Stimulated activated CD8-positive, alpha-beta memory T cell treated with anti-CD3 and anti-CD28 coated beads, Interleukin-7, amount 100 ng/mL, for 48 hours (primary cell): ENCODE measurements around the gene CCDC152.

Experiments
- DNase-seq, 2 donors: peaks; one replicate each; pipeline ENCODE4 v3.0.0-alpha.2; 2020; ENCODE audit warnings: low read depth in 1 of 2; ENCODE audit errors: extremely low read depth in 1 of 2

CCDC152 gene

DNA sequence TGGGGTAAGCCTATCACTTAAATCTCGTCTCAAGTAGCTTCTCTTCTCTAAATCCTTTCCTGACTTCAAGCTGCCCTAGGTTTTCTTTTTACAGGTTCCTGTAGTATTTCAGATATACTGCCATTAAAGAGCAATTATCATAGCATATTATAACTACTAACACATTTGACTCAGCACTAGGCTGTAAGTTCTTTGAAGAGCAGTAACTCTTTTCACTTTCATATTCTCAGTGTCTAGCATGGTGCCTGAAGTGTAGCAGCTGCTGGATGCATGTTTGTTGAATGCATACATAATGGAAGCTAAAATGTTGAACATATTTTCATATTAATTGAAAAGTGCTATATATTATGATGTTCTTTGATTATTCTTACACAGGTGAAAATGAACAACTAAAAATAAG is 22.5 kb downstream of the CCDC152 start:
- DNase-seq = no peak

DNA sequence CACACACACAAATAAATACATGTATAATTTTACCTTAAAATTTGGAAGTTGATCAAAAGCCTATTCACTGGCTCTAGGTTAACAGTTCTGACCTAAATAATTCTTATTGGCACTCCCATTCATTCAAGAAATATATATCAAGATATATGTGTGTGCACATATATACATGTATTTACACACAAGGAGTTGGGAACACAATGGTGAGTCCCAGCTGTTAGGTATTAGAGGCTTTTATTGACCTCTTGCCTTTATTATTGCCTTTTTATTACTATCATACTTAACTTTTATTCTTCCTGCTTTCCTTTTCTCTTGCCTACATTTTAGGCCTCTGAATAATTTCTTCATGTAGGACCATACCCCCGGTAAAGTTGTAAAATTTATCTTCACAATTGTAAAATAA is 25.0 kb downstream of the CCDC152 start:
- no peak for DNase-seq

DNA sequence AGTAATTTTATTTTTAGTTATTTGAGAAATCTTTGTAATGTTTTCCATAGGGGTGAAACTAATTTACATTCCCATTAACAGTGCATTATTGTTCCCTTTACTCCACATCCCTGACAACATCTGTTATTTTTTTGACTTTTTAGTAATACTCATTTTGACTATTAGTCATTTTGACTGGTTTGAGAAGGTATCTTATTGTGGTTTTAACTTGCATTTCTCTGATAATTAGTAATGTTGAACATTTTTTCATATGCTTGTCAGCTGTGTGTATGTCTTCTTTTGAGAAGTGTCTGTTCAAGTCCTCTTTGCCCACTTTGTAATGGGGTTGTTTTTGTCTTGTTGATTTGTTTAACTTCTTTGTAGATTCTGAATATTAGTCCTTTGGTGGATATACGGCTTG is 27.5 kb downstream of the CCDC152 start:
- DNase-seq = no peak

DNA sequence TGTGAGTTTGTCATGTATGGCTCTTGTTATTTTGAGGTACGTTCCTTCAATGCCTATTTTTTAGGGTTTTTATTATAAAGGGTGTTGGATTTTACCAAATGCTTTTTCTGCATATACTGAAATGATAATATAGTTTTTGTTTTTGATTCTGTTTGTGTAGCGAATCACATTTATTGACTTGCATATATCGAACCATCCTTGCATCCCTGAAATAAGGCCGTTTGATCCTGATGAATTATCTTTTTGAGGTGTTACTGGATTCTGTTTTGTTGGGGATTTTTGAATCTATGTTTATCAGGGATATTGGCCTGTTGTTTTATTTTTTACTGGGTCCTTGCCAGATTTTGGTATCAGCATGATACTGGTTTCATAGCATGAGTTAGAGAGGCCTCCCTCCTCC is 29.1 kb downstream of the CCDC152 start:
- no peak for DNase-seq

DNA sequence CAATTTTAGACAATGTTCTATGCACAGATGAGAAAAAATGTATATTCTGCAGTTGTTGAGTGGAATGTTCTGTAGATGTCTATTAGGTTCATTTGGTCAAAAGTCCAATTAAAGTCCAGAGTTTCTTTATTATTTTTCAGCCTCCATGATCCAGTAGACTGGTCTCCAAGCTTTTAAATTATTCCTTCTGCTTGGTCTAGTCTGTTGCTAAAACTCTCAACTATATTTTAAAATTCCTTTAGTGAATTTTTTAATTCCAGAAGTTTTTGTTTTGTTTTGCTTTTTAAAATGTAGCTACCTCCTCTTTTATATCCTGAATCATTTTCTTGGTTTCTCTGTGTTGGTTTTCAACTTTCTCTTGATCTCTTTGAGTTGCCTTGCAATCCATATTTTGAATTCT is 30.5 kb downstream of the CCDC152 start:
- DNase-seq = no peak

DNA sequence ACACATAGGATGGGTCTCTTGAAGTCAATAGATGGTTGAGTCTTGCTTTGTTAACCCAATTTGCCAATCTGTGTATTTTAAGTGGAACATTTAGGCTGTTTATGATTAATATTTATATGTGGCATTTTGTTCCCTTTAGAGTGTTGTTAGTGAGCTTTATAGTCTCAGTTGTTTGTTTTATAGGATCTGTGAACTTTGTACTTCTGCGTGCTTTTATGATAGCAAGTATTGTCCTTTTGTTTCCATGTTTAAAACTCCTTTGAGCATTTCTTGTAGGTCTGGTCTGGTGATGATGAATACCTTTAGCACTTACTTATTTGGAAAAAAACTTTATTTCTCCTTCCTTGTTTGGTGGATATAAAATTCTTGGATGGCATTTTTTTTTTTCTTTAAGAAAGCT is 31.2 kb downstream of the CCDC152 start:
- DNase-seq = no peak

DNA sequence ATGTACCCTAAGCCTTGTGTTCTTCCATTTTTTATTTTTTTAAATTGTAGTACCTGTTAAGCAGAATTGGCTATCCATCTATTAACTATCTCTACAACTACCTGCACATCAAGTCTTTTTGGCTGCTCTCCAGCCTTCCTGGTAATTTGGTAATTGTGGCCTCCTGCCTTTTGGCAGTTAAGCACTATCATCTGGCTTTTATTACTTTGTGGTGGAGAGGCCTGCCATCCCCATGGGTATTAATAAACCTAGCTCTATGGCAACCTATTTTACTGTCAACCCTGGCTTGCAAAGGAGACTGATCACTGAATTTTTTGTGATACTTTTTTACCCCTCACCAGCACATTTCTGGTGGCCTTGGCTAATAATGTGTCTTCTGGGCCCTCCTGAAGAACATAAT is 34.5 kb downstream of the CCDC152 start:
- no peak for DNase-seq

DNA sequence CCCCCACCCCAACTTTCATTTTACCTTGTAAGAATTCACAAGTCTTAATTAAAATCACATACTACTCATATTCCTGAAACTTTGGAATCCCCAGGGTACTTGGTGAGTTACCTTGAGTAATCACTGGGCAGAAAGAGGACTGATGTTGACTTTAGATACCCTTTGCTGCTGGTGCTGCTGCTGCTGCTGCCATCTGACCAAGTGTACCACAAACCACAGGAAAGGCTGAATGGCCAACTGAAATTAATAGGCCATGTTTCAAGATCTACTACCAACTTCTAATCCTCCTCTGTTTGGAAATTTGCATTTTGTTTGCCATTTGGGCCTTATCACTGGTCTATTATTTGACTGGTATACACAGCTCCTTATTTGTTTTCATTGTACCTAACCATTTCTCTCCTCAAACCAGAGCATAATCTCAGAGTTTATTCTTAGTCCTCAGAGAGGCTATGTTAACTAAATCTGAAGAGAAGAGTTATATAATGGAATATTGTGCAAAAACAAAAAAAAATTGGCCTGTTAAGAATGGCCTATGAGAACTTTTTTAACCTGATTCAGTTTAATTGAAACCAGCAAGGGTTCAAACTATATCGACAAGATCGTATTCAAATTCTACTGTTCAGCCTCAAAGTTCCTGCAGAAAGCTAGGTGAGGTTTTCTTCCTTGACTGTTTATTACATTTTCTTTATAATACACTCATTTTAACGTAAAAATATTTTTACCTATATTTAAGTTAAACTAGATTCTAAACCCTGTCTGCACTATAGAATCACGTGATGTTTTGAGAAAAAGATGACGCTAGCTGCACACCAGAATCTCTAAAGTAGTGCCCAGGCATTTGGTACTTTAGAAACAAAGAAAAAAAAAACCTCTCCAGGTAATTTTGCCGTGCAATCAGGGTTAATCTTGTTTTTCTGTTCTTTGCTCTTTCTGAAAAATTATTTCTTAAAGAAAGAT is 41.9 kb downstream of the CCDC152 start:
- no peak for DNase-seq

DNA sequence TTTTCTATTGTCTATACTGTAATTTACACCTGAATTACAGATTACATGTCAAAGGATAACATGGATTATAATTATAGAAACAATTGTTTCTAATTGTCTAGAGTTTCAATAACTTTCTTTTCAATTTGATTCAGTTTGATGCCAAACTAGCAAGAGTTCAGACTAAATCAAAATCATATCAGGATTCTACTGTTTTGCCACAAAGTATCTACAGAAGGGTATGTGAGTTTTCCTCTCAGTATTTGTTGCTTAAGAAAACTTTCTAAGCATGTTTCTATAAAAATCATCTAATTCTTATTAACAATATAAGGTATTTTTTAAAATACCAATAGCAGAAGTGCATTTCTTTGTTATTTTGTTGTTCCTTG is 42.6 kb downstream of the CCDC152 start:
- DNase-seq = no peak

DNA sequence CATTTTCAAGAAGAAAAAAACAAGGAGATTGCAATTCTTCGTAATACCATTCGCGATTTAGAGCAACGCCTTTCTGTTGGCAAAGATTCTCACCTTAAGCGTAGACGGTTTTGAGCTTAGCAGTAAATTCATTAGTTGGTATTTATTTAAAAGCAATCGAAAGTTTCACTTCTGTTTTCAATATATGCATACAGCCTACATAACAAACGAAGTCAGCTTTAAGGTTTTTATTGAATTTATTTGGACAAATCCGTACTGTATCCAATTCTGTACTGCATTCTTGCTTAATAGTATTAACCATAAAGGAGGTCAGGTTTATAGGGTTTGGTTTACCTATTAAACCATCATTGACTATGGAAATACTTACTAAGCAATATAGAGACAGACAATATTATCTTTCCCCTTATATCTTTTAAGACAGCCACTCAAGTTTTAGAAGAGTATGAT is 43.1 kb downstream of the CCDC152 start:
- no peak for DNase-seq

DNA sequence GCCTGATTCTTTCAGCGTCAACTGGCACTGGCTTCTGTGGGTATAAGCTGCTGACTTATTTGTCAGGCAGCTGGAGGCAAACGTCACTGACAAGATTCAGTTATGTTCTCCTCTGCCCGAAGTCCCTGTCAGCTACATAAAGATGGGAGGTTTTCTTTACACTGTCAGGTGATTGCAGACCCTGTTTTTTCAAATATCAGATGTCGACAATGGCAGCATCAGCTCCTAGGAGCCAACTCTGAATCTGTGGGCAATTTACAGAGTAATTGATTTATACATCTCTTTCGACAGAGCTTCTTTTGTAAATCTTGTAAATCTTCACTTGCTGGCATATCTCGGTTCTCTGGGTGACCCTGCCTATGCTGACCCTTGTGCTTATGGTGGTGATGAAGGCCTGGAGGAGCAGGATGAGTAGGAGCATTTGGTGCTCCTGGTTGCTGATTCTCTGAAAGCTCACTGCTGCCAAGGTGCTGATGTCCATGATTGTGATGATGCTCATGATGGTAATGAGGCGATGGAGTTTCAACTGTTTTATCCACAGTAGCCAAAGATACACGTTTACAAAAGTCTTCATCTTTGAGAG is 44.2 kb downstream of the CCDC152 start:
- DNase-seq = no peak

DNA sequence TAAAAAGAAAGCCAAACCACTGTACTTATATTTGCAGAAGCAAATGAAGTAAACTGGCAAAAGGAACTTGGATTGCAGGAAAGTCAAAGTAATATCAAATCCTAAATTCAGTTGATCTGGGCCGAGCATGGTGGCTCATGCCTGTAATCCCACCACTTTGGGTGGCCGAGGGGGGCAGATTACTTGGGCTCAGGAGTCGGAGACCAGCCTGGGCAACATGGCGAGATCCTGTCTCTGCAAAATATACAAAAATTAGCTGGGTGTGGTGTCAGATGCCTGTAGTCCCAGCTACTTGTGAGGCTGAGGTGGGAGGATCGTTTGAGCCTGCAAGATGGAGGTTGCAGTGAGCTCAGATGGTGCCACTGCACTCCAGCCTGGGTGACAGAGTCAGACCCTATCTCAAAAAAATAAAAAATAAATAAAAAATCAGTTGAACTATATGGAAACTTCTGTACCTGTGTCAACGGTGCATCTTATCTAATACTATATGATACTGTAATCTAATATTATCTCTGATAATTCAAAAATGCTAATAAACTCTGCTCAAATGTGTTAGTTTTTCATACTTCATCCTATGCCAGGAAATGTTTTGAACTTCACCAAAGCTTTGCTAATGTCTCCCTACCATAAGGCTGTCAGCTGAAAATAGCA is 45.0 kb downstream of the CCDC152 start:
- DNase-seq = no peak

DNA sequence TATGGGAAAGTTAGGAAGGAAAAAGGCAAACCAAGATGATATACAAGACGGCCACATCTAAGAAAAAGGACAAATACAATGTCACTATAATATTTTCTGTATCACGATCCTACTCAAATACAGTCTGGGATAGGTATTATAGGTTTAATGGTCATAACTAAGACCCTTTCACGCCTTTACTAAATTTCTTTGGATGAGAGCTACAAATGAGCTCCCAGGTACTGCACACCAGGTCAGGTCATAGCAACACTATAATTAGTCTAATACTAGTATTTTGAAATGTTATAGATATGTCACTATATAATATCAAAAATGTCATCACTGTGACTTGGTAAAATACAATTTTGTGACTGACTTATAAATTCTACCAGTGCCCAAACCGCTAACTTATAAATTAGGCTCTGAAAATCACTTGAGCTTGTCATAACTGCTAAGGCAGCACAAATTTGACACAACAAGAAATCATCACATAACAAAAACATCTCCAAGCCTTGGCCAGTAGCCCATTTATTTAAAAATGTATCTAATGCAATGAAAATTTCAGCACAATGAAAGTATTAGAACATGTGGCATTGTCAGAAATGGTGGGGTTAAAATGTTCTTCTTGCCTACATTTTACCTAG is 48.2 kb downstream of the CCDC152 start:
- no peak for DNase-seq

DNA sequence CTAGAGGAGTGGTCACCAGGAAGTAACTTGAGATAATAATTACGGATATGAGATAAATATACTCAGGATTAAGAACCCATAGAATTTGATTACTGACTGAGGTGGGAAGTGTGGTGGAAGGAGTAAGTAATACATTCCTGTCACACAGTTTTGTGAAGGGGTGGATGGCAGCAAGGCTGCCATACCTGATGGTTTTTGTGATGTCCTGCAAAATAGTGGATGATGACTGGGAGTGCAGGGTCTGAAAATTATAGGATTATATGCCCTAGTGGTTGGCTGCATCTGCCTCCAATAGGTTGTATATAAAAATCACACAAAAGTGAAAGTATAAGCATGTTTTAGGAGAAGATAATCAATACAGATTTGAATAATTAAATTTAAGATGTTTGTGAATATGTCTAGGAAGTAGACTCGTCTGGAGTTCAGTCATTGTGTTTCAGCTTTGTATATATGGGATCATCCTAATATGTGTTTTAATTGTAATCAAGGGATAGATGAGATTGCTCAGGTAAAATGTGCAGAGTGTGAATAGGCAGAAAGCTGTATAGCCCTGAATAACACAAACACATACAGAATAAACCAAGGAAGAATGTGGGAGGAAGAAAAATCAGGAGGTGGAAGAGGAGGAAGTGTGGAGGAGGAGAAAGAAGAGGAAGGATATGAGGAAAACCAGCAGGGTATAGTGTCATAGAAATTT is 49.5 kb downstream of the CCDC152 start:
- DNase-seq = no peak

DNA sequence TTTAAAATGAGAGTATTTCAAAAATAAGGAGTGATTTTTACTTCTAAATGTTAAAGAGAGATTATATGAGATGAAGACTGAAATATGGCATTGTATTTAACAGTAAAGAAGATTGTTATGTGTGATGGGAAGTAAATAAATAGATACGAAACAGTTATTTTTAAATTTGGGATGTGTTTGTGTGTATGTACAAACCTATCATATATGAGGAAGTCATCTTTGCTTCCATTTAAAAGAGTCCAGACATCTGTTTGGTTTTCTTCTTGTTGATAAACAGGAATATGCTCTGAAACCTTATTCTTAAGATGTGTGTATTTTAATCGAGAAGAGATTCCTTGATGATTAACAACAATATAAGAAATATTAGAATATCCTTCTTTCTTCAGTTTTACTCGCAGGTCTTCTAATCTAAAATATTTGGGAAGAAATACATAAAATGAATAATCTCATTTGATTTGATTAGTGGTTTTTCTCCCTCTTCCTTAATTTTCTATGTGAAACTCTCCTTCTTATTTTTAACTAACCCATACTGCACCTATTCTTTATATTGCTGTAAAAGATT is 50.2 kb downstream of the CCDC152 start:
- no peak for DNase-seq

DNA sequence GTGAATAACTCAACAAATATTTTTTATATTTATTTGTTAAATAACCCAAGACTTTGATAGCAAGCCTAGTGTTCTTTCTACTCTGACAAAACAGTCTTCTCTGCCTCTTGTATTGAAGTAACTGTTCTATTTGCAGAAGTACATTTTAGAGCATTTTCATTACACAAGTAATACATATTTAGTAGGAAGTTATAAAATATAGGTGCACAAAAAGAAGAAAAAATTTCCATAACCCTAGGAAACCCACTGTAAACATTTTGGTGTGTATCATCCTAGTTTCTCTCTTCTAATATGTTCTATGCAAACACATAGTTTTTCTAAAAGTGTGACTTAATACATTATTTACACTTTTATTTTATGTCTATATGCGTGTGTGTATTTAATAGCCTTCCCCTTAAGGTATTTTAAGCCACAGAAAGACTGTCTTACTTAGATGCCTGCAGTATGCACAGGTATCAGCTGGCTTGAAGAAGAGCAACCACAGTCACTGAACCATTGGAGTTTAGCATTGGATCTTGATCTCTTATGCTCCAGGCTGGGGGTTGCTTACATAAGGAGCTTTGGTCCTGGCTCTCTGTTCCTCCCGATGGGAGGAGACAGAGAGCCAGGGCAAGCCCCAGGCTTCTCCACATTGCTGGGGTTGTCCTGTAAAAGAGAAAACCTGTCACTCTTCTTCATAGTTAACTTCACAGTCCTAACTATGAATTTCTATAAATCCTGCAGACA is 51.3 kb downstream of the CCDC152 start:
- no peak for DNase-seq

DNA sequence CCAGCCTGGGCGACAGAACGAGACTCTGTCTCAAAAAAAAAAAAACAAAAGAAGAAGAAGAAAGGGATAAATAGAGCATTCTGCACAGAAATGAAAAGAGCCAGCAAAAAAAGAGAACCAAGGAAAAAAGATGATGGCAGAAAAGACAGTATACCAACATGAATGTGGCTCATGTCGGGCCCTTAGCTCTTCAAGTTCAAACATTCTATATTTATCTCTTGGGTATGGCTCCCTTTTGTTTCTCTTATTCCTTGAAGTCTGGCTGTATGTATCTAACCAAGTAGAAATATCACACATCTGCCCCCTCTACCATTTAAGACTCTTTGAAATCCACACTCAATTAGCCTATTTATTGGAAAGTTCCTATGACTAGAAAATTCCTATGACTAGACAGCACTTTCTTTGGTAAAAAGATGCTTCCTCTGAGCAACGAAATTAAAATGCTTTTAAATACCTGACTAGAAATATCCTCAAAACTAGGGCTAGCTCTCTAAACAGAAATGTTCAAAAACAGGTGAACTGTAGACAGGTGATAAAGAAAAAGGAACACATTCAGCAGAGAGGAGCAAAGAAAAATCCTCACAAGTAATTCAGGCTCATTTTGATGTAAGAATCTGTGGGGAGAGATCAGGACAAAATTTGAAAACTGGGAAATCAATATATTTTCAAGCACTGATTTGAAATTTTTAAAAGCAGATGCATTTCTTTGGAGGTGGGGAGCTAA is 52.4 kb downstream of the CCDC152 start:
- DNase-seq = no peak

DNA sequence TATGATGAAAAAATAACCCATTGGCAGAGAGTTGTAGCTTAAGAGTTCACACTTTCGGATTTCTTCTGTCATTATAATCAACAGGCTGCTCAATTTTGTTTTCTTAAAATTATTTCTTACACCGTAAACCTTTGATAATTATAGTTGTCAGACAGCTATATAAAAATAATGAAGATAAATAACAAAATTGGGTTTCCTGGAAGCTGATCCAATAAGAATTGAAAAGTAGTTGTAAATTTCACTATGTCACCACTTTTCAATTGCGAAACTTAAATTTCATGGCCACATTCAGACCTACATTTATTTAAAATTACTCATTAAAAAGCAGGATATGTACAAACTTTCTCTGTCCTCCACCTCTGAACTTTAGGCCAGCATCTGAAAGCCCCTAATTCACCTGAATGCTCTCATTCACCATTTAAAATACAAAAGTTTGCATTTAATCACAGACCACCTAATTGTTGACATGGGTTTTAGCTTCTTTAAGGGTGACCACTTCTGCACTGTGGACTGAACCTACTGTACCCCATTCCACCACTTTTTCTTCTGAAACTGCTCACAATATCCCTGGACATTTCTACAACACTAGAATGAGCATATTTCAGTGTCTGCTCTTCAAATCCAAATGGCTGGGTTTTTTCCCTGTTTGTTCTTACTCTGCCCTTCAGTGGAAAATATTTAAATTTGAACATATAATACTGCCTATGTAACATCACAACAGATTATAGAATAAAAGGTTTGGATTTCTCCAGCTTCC is 54.4 kb downstream of the CCDC152 start:
- no peak for DNase-seq
